NOMO-1 (cell line): ENCODE data around the gene MAB21L2.

Experiments used
- DNase-seq, 2 experiments: peaks; one replicate each; lab custom pipeline; 2025; ENCODE audit not compliant: unreplicated experiment in 2 of 2; lab: John Stamatoyannopoulos, UW

Gene MAB21L2

GRCh38 chr4:150600812-150601445 lies 19.0 kb downstream of the MAB21L2 start:
- DNase-seq, result no peak

- DNase-seq, result no peak
These were observed 27.2 kb downstream of the MAB21L2 start for GRCh38 chr4:150609131-150609530.

GRCh38 chr4:150619042-150619441 lies 37.1 kb downstream of the MAB21L2 start:
- no peak for DNase-seq

- DNase-seq, result no peak
These were observed 42.1 kb downstream of the MAB21L2 start for GRCh38 chr4:150624055-150624454.

GRCh38 chr4:150625033-150625432 lies 43.1 kb downstream of the MAB21L2 start:
- DNase-seq, result peak in 1 of 2 experiments; percentile 1

- no peak for DNase-seq
These were observed 46.1 kb downstream of the MAB21L2 start for GRCh38 chr4:150628073-150628472.

GRCh38 chr4:150632639-150633038 lies 50.7 kb downstream of the MAB21L2 start:
- no peak for DNase-seq
